ENCODE results near the gene ALDH7A1.

ALDH7A1 gene

GRCh38 chr5:126610616-126611015 is 15.6 kb upstream of the ALDH7A1 start:
- TF ChIP-seq CTCF (conservative IDR thresholded peaks at IDR 0.05; ENCODE audit: low read depth, low read length), result no peak
- H3K36me3 ChIP-seq (ENCODE audit: insufficient read depth), result peaks cover 16% of the 10 kb centered on the region; the same call in 1 of the 2 replicates

GRCh38 chr5:126610160-126610559 is 15.1 kb upstream of the ALDH7A1 start:
- Histone ChIP-seq H3K27me3 (ENCODE audit: insufficient read depth, low read depth) (no peaks in the 10 kb centered on the region), H3K4me2 (no peak overlapping the region), H3K4me3 (IDR thresholded peaks at IDR 0.05; ENCODE audit: insufficient read depth, low read depth, low read length) (no peak overlapping the region), H3K36me3 (ENCODE audit: insufficient read depth) (peaks cover 16% of the 10 kb centered on the region; the same call in 1 of the 2 replicates), H3K9ac (no peak overlapping the region), H3K79me2 (ENCODE audit: insufficient read depth, low read depth) (peaks cover 96% of the 10 kb centered on the region), H2AFZ (ENCODE audit: low read depth) (no peak overlapping the region), H3K4me1 (ENCODE audit: low read depth, poor library complexity, severe bottlenecking) (peaks cover 76% of the 10 kb centered on the region), H4K20me1 (ENCODE audit: insufficient read depth) (no peaks in the 10 kb centered on the region), H3K27ac (no peak overlapping the region)
- TF ChIP-seq CTCF (conservative IDR thresholded peaks at IDR 0.05; ENCODE audit: low read depth, low read length), result no peak

More at GRCh38 chr5:126610616-126611015, 15.6 kb upstream of the ALDH7A1 start:
- Histone ChIP-seq H3K9ac (no peak overlapping the region), H3K79me2 (ENCODE audit: insufficient read depth, low read depth) (peaks cover 91% of the 10 kb centered on the region), H3K27me3 (ENCODE audit: insufficient read depth, low read depth) (no peaks in the 10 kb centered on the region), H3K4me1 (ENCODE audit: low read depth, poor library complexity, severe bottlenecking) (peaks cover 75% of the 10 kb centered on the region), H2AFZ (ENCODE audit: low read depth) (no peak overlapping the region), H3K4me3 (IDR thresholded peaks at IDR 0.05; ENCODE audit: insufficient read depth, low read depth, low read length) (no peak overlapping the region), H3K4me2 (no peak overlapping the region), H4K20me1 (ENCODE audit: insufficient read depth) (no peaks in the 10 kb centered on the region), H3K27ac (no peak overlapping the region)

GRCh38 chr5:126605525-126605924 is 10.5 kb upstream of the ALDH7A1 start:
- peaks cover 92% of the 10 kb centered on the region for H3K79me2 ChIP-seq (ENCODE audit: insufficient read depth, low read depth)
- peaks cover 68% of the 10 kb centered on the region for H3K4me1 ChIP-seq (ENCODE audit: low read depth, poor library complexity, severe bottlenecking)
- H3K4me2 ChIP-seq, result peak overlapping the region; percentile 47; the same call in 1 of the 2 replicates

GRCh38 chr5:126603402-126603991 is 8.5 kb upstream of the ALDH7A1 start:
- no peak for TF ChIP-seq CTCF (conservative IDR thresholded peaks at IDR 0.05; ENCODE audit: low read depth, low read length)
- H3K4me2 ChIP-seq, result peak overlapping the region; percentile 2; the same call in 1 of the 2 replicates
- H3K27me3 ChIP-seq (ENCODE audit: insufficient read depth, low read depth), result no peaks in the 10 kb centered on the region
- H4K20me1 ChIP-seq (ENCODE audit: insufficient read depth), result no peaks in the 10 kb centered on the region
- no peak overlapping the region for H3K9ac ChIP-seq
- H3K4me3 ChIP-seq (IDR thresholded peaks at IDR 0.05; ENCODE audit: insufficient read depth, low read depth, low read length), result no peak overlapping the region
- H3K79me2 ChIP-seq (ENCODE audit: insufficient read depth, low read depth), result peaks cover 74% of the 10 kb centered on the region
- H3K4me1 ChIP-seq (ENCODE audit: low read depth, poor library complexity, severe bottlenecking), result peaks cover 58% of the 10 kb centered on the region
- H3K27ac ChIP-seq, result peak overlapping the region; percentile 29; the same call in 1 of the 2 replicates
- H2AFZ ChIP-seq (ENCODE audit: low read depth), result no peak overlapping the region
- peaks cover 13% of the 10 kb centered on the region; the same call in 1 of the 2 replicates for H3K36me3 ChIP-seq (ENCODE audit: insufficient read depth)

More at GRCh38 chr5:126605525-126605924, 10.5 kb upstream of the ALDH7A1 start:
- H3K9ac ChIP-seq, result no peak overlapping the region
- no peaks in the 10 kb centered on the region for H4K20me1 ChIP-seq (ENCODE audit: insufficient read depth)
- H3K27me3 ChIP-seq (ENCODE audit: insufficient read depth, low read depth), result no peaks in the 10 kb centered on the region
- H3K36me3 ChIP-seq (ENCODE audit: insufficient read depth), result peaks cover 23% of the 10 kb centered on the region; the same call in 1 of the 2 replicates
- no peak overlapping the region for H3K4me3 ChIP-seq (IDR thresholded peaks at IDR 0.05; ENCODE audit: insufficient read depth, low read depth, low read length)
- H2AFZ ChIP-seq (ENCODE audit: low read depth), result no peak overlapping the region
- no peak for TF ChIP-seq CTCF (conservative IDR thresholded peaks at IDR 0.05; ENCODE audit: low read depth, low read length)
- no peak overlapping the region for H3K27ac ChIP-seq

Measured in KMS-11 (cell line).